Activated naive CD8-positive, alpha-beta T cell treated with anti-CD3 and anti-CD28 coated beads, Interleukin-2, amount 50 U/mL, for 24 hours (primary cell): ENCODE measurements around the gene ADAM12.
"Not testable (repeated sequence)": the region's sequence is repeated elsewhere in the genome, so short reads cannot be mapped to it uniquely, and the experiment has no call there.

Experiments used
- ATAC-seq: fragments of 150-1000 bp; cut with Tn5 transposase; one replicate; pipeline ENCODE4 v1.10.0; 2021
- DNase-seq: peaks from one replicate; pipeline ENCODE4 v3.0.0; 2021
- H3K27ac Mint-ChIP-seq: one replicate; pipeline ENCODE4 v1.8.0; 2021; ENCODE audit warnings: mild to moderate bottlenecking, mixed read lengths
- H3K27me3 Mint-ChIP-seq: one replicate; pipeline ENCODE4 v1.8.0; 2021; ENCODE audit warnings: mixed read lengths
- H3K36me3 Mint-ChIP-seq: one replicate; pipeline ENCODE4 v1.8.0; 2021; ENCODE audit warnings: low read depth, mixed read lengths
- H3K4me1 Mint-ChIP-seq: one replicate; pipeline ENCODE4 v1.8.0; 2021; ENCODE audit warnings: mixed read lengths
- H3K4me3 Mint-ChIP-seq: one replicate; pipeline ENCODE4 v1.8.0; 2021; ENCODE audit warnings: mild to moderate bottlenecking, moderate library complexity, mixed read lengths
- H3K9me3 Mint-ChIP-seq: one replicate; pipeline ENCODE4 v1.8.0; 2021; ENCODE audit warnings: mixed read lengths

ADAM12 gene

DNA sequence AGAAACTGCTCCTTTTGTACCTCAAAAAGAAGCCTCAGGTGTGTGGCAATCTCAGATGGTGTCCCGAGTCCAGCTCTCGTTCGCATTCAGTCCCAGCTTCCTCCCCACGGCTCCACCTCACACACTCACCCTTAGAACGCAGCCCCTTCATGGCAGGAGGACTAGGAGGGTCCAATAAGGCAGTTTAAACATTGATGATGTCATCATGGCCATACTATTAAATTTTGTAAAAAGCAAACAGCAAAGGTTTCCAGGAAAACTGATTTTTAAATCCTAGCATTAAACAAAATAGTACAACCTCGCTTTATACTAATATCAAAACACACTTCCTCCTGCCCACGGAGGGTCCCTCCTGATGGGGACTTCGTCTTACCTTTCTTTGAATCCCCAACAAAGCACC lies 133.0 kb downstream of the ADAM12 start:
- Mint-ChIP-seq H3K9me3 (peaks cover 13% of the 10 kb centered on the region), H3K4me3 (no peak overlapping the region), H3K4me1 (no peaks in the 10 kb centered on the region), H3K27ac (no peak overlapping the region), H3K27me3 (no peaks in the 10 kb centered on the region), H3K36me3 (no peaks in the 10 kb centered on the region)
- ATAC-seq = no peak
- DNase-seq = no peak

GRCh38 chr10:126253611-126253998 lies 134.7 kb downstream of the ADAM12 start:
- Mint-ChIP-seq H3K27ac (no peak overlapping the region), H3K4me3 (no peak overlapping the region), H3K27me3 (no peaks in the 10 kb centered on the region), H3K9me3 (peaks cover 13% of the 10 kb centered on the region), H3K36me3 (no peaks in the 10 kb centered on the region), H3K4me1 (no peaks in the 10 kb centered on the region)
- DNase-seq (no peak), ATAC-seq (no peak)

GRCh38 chr10:126252884-126253610 lies 135.2 kb downstream of the ADAM12 start:
- no peaks in the 10 kb centered on the region for H3K27me3 Mint-ChIP-seq
- ATAC-seq (no peak), DNase-seq (no peak)
- H3K4me1 Mint-ChIP-seq = no peaks in the 10 kb centered on the region
- no peaks in the 10 kb centered on the region for H3K36me3 Mint-ChIP-seq
- H3K9me3 Mint-ChIP-seq = peaks cover 13% of the 10 kb centered on the region
- no peak overlapping the region for H3K27ac Mint-ChIP-seq
- no peak overlapping the region for H3K4me3 Mint-ChIP-seq

GRCh38 chr10:126251778-126252407 lies 136.4 kb downstream of the ADAM12 start:
- Mint-ChIP-seq H3K27me3 (no peaks in the 10 kb centered on the region), H3K4me1 (no peaks in the 10 kb centered on the region), H3K36me3 (no peaks in the 10 kb centered on the region), H3K4me3 (no peak overlapping the region), H3K27ac (no peak overlapping the region), H3K9me3 (peaks cover 13% of the 10 kb centered on the region)
- no peak for DNase-seq
- ATAC-seq = no peak

DNA sequence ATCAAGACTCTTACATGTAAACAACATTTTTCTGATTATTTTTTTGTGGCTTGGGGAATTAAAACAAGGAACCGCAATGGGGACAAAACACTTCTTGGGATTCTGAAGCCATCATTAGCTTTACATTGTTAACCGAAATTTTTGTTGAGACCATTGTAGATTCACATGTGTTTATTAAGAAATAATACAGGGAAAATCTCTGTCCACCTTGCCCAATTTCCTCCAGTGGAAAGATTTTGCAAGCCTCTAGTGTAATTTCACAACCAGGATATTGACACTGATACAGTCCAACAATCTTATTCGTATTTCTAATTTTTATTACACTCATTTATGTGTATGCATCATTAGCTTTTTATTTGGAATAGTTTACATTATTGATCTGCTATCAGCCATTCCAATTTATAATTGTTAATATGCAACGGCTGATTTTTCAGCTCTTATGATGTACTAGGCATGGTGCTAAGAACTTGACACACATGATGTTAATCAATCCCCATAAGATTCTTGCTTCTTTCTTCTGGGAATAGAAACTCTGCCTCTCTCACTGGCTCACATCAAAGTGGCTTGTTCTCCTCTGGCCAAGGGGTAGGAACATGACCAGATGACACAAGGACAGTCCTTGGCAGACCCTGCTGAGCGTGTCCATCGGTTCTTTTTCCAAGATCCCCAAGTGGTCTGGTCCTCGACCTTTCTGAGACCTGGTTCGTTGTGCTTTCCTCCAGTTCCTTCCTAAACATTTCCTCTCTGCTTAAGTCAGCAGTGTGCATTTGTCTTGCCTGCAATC lies 137.6 kb downstream of the ADAM12 start:
- ATAC-seq (no peak), DNase-seq (no peak)
- Mint-ChIP-seq H3K4me1 (no peaks in the 10 kb centered on the region), H3K27me3 (no peaks in the 10 kb centered on the region), H3K36me3 (no peaks in the 10 kb centered on the region), H3K27ac (no peak overlapping the region), H3K9me3 (peaks cover 13% of the 10 kb centered on the region), H3K4me3 (no peak overlapping the region)

- Mint-ChIP-seq H3K27ac (no peak overlapping the region), H3K4me1 (no peaks in the 10 kb centered on the region), H3K9me3 (peaks cover 13% of the 10 kb centered on the region), H3K36me3 (no peaks in the 10 kb centered on the region), H3K27me3 (no peaks in the 10 kb centered on the region), H3K4me3 (no peak overlapping the region)
- DNase-seq (no peak), ATAC-seq (no peak)
These were observed 138.2 kb downstream of the ADAM12 start for GRCh38 chr10:126250045-126250444.

DNA sequence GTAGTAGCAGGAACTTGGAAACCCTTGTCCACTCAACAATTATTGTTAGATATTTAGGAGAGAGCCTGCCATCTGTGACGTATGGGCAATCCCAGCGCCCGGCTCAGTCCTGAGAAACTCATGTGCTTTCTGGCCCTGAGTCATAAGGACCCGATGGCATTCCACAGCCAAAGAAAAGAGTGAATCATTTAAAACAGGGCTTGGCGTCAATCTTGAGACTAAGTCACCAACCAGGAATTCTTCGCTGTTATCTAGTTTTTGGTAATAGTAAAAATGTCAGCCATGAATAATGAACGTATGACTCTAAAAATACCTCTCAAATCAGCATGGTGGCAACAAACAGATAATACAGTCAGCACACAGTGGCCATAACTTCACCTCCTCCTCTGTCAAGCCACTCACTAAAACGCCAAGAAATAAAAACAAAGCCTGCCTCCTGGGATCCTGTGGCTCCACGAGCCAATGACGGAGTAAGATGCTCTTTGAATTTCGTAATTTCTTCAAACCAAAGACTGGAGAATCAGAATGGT lies 140.8 kb downstream of the ADAM12 start:
- no peaks in the 10 kb centered on the region for H3K36me3 Mint-ChIP-seq
- no peak overlapping the region for H3K27ac Mint-ChIP-seq
- H3K27me3 Mint-ChIP-seq = no peaks in the 10 kb centered on the region
- no peak for DNase-seq
- H3K9me3 Mint-ChIP-seq = peaks cover 13% of the 10 kb centered on the region
- ATAC-seq = no peak
- H3K4me1 Mint-ChIP-seq = no peaks in the 10 kb centered on the region
- H3K4me3 Mint-ChIP-seq = no peak overlapping the region

DNA sequence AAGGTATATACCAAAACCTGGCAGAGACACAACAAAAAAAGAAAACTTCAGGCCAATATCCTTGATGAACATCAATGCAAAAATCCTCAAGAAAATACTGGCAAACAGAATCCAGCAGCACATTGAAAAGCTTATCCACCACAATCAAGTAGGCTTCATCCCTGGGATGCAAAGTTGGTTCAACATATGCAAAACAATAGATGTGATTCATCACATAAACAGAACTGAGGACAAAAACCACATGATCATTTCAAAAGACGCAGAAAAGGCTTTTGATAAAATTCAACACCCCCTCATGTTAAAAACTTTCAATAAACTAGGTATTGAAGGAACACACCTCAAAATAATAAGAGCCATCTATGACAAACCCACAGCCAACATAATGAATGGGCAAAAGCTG lies 141.9 kb downstream of the ADAM12 start:
- H3K36me3 Mint-ChIP-seq, H3K9me3 Mint-ChIP-seq, H3K27me3 Mint-ChIP-seq, H3K4me1 Mint-ChIP-seq, DNase-seq, ATAC-seq, H3K27ac Mint-ChIP-seq, H3K4me3 Mint-ChIP-seq: not testable (repeated sequence)

GRCh38 chr10:126245501-126245900 lies 142.8 kb downstream of the ADAM12 start:
- ATAC-seq (no peak), DNase-seq (no peak)
- Mint-ChIP-seq H3K27me3 (peaks cover 2% of the 10 kb centered on the region), H3K36me3 (no peaks in the 10 kb centered on the region), H3K9me3 (no peaks in the 10 kb centered on the region), H3K4me1 (no peaks in the 10 kb centered on the region), H3K4me3 (no peak overlapping the region), H3K27ac (no peak overlapping the region)

- DNase-seq = no peak
- Mint-ChIP-seq H3K4me3 (no peak overlapping the region), H3K27ac (no peak overlapping the region), H3K36me3 (no peaks in the 10 kb centered on the region), H3K9me3 (no peaks in the 10 kb centered on the region), H3K4me1 (no peaks in the 10 kb centered on the region), H3K27me3 (peaks cover 2% of the 10 kb centered on the region)
- ATAC-seq = no peak
These were observed 144.3 kb downstream of the ADAM12 start for GRCh38 chr10:126243971-126244370.

DNA sequence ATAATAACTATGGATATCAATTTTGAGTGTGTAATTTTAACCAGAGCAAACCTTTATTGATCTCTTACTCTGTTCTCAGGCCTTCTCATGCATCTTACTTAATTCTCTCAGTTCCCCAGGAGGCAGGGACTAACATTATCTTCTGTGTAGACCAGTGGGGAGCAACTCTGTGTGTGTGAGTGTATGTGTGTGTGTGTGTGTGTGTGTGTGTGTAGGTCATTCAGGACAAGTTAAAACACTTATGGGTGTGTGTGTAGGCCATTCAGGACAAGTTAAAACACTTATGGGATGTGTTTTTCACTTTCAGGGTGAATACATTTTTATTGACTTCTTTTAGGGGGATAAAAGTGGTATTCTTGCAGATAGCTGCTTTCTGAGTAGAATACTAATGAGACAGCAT lies 145.0 kb downstream of the ADAM12 start:
- DNase-seq (no peak), ATAC-seq (no peak)
- Mint-ChIP-seq H3K4me1 (no peaks in the 10 kb centered on the region), H3K27me3 (peaks cover 2% of the 10 kb centered on the region), H3K9me3 (no peaks in the 10 kb centered on the region), H3K27ac (no peak overlapping the region), H3K4me3 (no peak overlapping the region), H3K36me3 (no peaks in the 10 kb centered on the region)

- Mint-ChIP-seq H3K4me3 (no peak overlapping the region), H3K4me1 (no peaks in the 10 kb centered on the region), H3K36me3 (no peaks in the 10 kb centered on the region), H3K27ac (no peak overlapping the region), H3K27me3 (peaks cover 2% of the 10 kb centered on the region), H3K9me3 (peaks cover 4% of the 10 kb centered on the region)
- DNase-seq (no peak), ATAC-seq (no peak)
These were observed 145.6 kb downstream of the ADAM12 start for GRCh38 chr10:126242397-126243260.

- ATAC-seq (no peak), DNase-seq (no peak)
- H3K4me3 Mint-ChIP-seq = no peak overlapping the region
- H3K36me3 Mint-ChIP-seq = no peaks in the 10 kb centered on the region
- no peaks in the 10 kb centered on the region for H3K4me1 Mint-ChIP-seq
- H3K27ac Mint-ChIP-seq = no peak overlapping the region
- peaks cover 13% of the 10 kb centered on the region for H3K9me3 Mint-ChIP-seq
- peaks cover 2% of the 10 kb centered on the region for H3K27me3 Mint-ChIP-seq
These were observed 147.8 kb downstream of the ADAM12 start for GRCh38 chr10:126240483-126240882.

DNA sequence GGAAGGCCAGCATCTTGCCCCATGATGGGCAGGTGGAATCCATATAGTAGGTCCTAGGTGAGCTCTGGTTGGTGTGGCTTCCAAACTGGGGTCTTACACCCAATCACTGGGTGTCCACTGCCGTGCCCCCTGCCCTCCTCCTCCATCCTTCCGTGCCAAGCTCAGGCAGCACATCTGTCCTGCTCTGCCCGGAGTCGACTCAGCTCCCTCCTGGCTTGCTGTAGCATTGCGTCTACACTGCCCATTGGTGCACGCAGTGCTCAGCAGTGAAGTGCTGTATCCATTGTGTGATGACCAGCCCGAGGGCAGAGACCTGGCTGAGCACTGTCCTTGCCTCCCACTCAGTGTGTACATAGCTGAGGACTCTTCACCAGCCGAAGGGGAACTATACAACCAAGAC lies 148.4 kb downstream of the ADAM12 start:
- peaks cover 2% of the 10 kb centered on the region for H3K27me3 Mint-ChIP-seq
- H3K4me1 Mint-ChIP-seq = no peaks in the 10 kb centered on the region
- H3K4me3 Mint-ChIP-seq = no peak overlapping the region
- no peak overlapping the region for H3K27ac Mint-ChIP-seq
- H3K9me3 Mint-ChIP-seq = peaks cover 13% of the 10 kb centered on the region
- no peak for ATAC-seq
- no peaks in the 10 kb centered on the region for H3K36me3 Mint-ChIP-seq
- DNase-seq = no peak
